Frontal cortex (tissue), 4 donors: Measurements from ENCODE around the gene CLDN10. TPM values are rescaled to one million over a fixed set of nuclear protein-coding genes. Genes with fewer than 3 reads are reported as not detected.

ENCODE experiments used
- DNase-seq, 2 donors: peaks; one replicate each; pipeline ENCODE4 v3.0.0; 2012; ENCODE audit warnings: low spot score in 2 of 2
- FAIRE-seq: peaks from 2 replicates; lab custom pipeline; 2012; peaks lifted over from hg19 to GRCh38; lab: Jason Lieb, UNC
- total RNA-seq: library from RNA; depleted of rRNA; stranded (reverse); fragments of >200 nt; gene quantifications from one replicate; pipeline ENCODE4 v1.2.3, GENCODE V29; 2014
- donor health status: control.
- donor health status: control.
- donor health status: control.

The CLDN10 gene
- total RNA-seq, 1 donor from 2014 or later = 4.5 TPM

- no peak for FAIRE-seq
- DNase-seq = no peak
These were observed 76.6 kb downstream of the CLDN10 start for GRCh38 chr13:95629071-95629470.

Other genes starting within 250 kb of the CLDN10 start
- 47.3 TPM for gene DZIP1, start 92.0 kb downstream of the CLDN10 start, total RNA-seq
- gene DNAJC3, start 124.4 kb downstream of the CLDN10 start, total RNA-seq = 31.0 TPM